ENCODE results near the gene UBE2J2. TPM values are rescaled to one million over a fixed set of nuclear protein-coding genes. Genes with fewer than 3 reads are reported as not detected.
A peak's percentile ranks its signal among the peaks of the same experiment; 100 is the strongest.

UBE2J2 gene
- total RNA-seq, 1 donor, result 51.4 TPM

DNA sequence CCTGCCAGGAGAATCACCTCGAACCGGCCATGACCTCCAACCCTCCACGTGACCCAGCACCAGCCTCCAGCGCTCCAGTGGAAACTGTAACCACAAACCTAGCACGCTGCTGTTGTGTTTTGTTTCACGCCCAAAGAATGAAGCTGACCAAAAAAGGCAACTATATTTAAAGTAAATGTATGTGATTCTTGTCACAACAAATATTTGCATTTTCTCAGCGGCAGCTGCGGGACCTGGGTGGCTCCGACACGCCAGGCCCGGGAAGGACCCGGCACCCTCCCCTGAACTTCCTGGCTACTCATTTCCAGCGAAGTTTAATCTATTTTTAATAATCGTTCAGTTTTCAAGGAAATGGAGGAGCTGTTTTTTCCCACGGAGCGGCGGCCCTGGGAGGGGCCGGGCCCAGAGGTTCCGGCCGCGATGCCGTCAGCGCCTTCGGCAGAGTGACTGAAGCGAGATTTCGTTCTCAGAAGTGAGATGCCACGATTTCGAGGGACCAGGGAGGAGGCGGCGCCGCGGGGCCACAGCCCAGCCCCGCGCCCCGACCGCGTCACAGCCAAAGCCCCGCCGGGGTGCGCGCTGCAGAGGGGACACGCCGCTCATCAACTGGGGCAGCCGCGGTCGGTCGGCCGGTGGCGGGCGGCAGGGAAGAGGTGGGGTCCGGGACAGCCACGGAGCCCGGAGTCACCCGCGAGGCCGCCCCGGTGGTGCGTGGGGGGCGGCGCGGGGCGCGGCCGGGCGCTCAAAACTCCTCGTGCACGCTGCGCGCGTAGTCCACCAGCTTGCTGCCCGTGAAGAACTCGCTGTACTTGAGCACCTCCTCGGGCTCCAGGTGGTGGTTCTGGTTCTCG, 56.7 kb downstream of the UBE2J2 start:
- no peak for DNase-seq (ENCODE audit: low read depth in 2 of 3, low spot score in 2 of 3)

DNA sequence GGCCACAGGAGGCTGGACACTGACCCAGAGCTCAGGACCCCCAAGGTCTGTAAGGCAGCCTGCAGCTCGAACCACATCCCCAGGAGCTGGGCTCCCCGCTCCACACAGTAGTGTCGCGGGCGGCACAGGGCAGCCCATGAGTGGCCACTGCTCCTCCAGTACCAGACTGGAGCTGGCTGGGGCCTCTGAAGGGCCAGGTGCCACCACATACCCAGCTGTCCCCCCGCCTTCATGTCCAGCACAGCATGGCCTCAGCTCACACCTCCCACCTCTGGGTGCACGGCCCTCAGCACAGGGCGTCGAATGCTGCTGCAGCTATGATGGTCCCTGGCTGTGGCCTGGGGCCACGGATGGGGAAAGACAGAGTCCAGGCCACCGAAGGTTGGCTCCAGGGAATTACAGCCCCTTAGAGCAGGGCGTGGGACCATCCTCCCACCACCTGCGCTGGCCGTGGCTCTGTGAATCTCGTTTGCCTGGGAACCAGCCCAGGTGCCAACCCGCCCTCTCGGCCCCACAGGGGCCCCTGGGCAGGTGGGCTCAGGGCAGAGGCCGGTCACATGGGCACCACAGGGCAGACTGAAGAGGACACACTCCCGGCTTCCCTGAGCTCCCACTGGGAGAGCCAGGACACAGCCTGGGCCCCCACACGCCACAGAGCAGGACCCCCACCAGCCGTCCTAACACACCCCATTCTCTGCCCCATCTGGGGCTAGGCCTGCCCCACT, 57.6 kb downstream of the UBE2J2 start:
- no peak for DNase-seq (ENCODE audit: low read depth in 2 of 3, low spot score in 2 of 3)

DNA sequence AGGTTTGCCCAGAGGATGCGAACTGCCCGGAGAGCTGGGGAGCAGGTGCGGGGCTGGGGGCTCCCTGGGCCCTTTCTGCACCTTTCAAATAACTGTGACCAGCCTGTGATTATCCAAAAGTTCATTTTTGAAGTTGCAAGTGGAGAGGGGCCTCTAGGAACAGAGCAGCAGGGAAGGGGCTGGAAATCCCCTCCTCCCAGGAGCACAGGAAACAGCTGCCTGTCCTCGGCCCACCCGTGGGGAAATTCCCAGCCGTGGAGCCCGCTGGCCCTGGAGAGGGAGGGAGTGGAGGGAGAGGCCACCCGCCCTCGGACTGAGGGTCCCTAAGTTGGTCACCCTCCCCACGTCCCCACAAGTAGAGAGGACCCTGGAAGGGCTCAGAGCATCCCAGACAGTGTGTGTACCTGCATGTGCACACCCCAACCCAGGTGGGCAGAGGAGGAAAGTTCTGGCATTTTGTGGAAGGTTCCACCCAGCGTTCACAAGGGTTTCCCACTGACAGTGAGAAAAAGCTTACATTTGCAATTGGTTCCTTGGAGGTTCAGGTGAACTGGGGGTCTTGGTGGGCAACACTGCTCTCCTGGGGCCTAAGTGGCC, 58.5 kb downstream of the UBE2J2 start:
- DNase-seq (ENCODE audit: low read depth in 2 of 3, low spot score in 2 of 3), result no peak

DNA sequence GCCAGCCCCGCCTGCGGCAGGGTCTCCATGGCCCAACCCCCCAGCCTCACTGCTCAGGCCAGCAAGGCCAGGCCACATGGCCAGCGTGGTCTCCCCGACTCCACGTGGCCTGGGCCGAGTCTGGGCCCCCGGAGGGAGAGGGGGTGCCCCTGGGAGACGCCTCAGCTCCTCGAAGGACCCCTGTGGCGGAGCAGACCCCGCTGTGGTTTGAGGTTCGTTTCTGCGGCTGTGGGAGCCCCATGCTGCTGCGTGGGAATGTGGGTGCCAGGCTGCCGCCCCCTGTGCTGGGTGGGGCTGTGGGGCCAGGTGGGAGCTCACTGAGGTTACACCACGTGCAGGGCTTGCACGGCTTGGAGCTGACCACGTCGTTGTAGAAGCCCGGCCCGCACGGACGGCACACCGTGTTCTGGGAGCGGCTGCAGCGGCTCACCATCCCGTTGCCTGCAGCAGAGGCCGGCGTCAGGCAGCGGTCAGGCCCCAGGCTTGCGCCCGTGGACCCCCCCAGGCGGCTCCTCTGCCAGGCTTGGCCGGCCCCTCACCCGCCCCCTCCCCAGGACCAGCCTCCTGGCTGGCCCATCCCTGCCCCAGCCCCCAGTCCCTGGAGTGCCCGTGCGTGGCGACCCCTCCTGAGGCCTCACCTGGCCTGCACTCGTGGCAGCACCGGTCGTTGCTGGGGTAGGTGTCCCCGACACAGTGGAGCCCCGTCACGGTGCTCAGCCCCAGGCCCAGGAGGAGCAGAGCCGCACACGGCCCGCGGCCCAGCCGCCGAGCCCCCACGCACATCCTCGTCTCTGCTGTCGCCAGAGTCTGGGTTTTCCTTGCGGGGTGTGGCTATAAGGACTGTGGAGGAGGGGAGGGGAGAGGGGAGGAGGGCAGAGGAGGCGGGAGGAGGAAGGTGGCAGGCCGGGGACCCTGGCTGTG, 60.0 kb downstream of the UBE2J2 start, which contains the start of gene TNFRSF4:
TSS of gene TNFRSF4 (minus strand) at position 809 of the 921 bp plus-strand sequence. CDS start at position 783, 26 bp downstream.
- peak in 1 of 3 donors; percentile 57 for DNase-seq (ENCODE audit: low read depth in 2 of 3, low spot score in 2 of 3)

DNA sequence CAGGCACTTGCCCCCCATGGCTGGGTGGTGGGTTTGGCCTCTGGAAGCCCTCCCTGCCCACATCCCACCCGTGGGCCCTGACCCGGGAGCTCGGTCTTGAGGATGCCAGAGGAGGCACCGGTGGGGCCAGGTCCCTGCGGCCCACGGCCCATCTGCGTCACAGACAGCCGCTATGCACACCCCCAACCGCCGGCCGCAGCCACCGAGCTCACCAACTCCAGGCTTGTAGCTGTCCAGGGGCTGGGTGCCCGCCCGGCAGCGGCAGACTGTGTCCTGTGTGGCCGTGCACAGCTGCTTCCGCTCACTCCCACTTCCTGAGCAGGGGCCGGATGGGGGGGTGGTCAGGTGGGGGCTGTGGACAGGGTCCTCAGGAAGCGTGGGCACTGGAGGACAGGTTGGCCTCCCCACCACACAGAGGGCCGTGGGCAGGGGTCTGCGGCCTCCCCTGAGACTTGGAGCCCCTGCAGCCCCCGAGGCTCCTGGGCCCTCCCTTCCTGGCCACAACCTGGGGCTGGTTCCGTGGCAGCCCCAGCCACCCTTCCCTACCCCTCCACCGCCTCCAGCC, 60.8 kb downstream of the UBE2J2 start:
- DNase-seq (ENCODE audit: low read depth in 2 of 3, low spot score in 2 of 3), result peak in 2 of 3 donors; percentile 75 to 81

DNA sequence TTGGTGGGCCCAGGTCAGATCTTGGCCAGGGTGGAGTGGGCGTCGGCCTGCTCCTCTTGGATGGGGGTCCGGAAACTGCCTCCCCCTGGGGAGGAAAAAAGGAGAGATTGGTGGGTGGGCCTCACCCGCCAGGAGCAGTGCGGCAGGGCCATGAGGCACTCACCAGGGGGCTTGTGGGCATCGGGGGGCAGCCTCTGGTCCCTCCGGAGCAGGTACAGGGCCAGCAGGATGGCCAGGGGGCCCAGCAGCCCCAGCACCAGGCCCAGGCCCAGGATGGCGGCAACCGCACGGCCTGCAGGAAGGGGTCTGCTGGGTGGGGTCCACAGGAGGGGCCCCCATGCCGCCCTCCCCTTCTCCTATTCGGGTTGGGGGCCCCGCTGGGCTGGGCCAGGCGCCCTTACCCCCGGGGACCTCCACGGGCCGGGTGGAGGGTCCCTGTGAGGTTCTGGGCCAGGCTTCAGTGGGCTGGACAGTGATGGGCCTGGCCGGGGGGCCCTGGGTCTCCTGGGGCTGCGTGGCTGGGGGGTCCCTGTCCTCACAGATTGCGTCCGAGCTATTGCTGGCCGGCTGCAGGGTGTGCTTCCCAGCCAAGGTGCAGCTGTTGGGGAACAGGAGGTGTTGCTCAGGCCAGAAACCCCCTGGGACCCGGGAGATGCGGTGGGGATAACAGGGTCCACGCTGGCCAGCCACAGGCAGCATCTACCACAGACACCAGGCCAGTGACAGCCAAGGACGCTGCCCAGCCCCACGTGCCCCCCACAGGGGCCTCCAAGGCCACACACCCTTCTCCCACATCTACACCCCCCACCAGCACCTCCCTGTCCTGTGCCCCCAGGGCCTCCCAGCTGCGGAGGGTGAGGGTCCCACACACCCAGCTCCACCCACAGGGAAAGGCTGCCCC, 61.9 kb downstream of the UBE2J2 start:
- no peak for DNase-seq (ENCODE audit: low read depth in 2 of 3, low spot score in 2 of 3)

DNA sequence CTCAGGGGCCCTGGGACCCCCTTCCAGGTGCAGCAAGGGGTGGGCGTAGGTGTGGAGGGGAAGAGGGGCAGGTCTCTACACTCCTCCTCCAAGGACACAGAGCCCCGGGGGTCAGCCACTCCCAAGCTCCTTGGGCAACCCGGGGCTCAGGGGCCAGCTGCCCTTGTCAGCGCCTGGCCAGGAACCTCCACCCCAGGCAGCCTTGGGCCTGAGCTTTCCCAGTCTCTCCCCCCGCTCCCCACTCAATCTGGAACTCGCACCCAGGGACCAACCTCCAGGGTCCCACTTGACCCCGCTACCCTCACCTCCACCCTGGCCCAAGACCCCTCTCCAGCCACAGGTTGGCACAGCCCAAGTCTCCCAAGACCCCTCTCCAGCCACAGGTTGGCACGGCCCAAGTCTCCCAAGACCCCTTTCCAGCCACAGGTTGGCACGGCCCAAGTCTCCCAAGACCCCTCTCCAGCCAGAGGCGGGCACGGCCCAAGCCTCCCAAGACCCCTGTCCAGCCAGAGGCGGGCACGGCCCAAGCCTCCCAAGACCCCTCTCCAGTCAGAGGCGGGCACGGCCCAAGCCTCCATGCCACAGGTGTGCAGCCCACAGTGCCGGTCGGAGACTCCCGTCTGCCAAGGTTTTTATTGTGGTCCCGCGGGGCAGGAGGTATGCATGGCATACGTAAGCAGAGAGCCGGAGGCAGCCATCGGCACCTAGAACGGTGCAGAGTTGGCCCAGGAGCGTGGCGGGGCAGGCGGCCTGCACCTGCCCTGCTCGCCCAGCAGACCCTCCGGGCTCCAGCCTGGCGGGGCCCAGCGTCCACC, 62.7 kb downstream of the UBE2J2 start:
- no peak for DNase-seq (ENCODE audit: low read depth in 2 of 3, low spot score in 2 of 3)

DNA sequence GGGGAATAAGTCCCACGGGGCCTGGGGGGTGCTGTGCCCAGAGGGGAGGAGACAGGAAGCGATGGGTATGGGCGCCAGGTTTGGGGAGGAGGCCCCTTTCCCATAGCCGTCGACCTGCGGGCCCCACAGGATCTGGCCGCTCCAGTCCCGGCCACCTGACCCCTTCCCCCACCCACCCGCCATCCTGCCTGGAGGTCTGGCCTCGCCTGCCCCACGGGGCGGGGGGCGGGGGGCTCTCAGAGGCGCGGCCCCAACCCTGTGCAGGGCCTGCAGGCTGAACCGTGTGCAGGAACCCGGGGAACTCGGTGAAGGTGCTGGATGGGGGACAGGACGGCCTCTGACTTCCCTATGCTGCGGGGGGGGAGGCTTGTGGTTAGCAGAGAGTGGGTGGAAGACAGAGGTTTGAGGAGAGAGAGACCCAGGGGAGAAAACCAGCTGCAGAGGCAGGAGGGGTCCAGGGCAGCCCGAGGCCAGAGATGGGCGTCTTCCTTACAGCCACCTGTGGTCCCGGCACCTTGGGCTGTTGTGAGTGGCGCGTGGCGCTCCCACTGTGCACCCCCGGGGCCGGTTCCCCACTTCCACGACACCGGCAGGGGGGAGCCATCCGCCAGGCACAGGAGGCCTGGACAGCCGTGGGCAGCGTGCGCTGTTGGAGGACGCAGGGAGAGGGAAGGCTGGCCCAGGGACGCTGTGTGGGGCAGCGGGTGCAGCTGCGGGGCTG, 64.8 kb downstream of the UBE2J2 start:
- peak in 2 of 3 donors; percentile 78 to 89 for DNase-seq (ENCODE audit: low read depth in 2 of 3, low spot score in 2 of 3)

DNA sequence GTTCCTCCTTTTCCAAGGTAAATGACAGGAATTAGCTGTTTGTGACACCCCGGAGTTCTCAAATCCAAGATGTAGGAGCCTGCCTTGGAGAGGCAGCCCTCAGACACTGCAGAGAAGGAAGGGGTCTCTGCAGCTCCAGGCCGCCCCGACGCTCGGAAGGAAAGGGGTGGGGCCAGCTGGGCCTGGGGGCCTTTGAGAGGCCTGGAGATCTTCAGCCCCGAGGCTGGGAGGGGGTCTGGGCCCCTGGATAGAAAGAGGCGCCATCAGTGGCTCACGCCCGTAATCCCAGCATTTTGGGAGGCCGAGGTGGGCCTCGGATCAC, 66.1 kb downstream of the UBE2J2 start:
- DNase-seq (ENCODE audit: low read depth in 2 of 3, low spot score in 2 of 3), result no peak

DNA sequence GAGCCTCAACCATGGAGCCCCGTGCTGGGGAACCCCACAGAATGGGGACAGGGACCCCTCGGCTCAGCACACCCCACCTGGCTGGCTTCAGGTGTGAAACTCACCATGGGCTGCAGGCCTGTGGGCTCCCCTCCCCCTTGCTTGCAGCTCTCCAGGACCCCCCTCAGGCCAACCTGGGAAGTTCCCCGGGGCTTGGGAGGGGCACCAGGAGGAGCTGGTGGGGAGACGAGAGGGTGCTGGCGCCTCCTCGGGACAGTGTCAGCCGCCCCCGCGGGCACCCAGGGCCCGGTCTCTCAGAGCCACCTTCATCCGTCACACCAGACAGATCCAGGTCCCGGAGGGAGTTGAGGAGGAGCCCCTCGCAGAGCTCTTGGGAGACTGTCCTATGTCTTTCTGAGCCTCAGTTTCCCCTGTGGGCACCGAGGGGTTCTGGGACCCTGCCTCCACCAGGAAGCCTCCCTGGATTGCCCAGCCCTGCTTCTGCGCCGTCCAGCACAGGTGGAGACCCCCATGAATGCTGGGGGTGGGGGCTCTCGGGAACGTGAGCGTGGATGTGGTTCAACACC, 66.6 kb downstream of the UBE2J2 start:
- DNase-seq (ENCODE audit: low read depth in 2 of 3, low spot score in 2 of 3), result no peak

DNA sequence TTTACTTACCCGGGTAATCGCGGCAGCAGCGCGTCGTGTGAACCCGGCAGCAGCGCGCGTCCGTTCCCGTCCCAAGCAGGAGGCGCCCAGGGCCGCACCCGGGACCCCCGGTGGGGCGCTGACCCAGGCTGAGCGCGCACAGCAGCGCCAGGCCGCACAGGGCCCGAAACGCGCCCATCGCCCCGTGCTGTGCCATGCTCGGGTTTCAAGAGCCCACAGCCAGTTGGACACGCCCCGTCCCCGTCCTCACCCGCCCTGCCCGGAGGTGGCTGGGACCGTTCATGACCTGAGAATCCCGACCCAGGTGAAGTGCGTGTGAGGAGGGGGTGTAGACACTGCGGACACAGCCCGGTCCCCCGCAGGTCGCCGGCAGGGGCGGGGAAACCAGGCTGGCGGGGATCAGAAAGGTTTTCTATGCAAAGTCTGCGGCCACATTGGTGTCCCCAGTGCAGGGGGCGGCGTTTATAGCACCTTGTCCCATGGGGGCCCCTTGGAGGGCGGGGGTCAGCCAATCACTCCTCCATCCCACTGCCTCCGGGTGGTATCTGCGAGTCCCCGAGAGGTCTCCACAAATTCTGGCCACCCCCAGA, 67.2 kb downstream of the UBE2J2 start, which contains the start of gene TNFRSF18:
TSS of gene TNFRSF18 (minus strand) at position 217 of the 590 bp plus-strand sequence. CDS start at position 196, 21 bp downstream.
- DNase-seq (ENCODE audit: low read depth in 2 of 3, low spot score in 2 of 3), result no peak

DNA sequence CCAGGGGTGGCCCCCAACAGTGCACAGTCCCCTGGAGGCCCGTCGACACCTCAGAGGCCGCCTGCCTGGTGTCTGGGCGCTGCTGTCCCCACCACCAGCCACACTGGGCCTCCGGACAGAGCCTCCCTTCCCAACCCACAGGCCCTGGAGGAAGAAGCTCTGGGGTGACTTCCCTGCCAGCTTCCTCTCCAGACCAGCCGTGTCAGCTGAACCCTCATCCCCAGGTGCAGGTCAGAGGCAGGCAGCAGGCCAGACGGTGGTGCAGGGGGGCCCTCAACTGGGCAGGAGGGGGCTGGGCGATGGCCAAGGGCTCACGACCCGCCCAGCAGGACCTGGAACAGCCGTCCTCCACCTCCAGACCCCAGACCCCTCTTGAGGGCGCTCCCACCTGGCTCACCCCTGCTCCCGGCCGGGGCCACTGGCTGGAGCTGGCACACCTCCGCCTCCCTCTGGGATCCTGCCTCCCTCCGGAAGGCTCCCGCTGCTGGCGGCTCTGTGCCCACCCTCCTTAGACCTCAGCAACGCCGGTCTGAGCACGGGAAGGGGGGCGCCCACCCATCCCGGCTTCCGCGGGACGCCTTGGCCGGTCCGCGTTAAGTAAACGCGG, 67.8 kb downstream of the UBE2J2 start:
- DNase-seq (ENCODE audit: low read depth in 2 of 3, low spot score in 2 of 3), result no peak

DNA sequence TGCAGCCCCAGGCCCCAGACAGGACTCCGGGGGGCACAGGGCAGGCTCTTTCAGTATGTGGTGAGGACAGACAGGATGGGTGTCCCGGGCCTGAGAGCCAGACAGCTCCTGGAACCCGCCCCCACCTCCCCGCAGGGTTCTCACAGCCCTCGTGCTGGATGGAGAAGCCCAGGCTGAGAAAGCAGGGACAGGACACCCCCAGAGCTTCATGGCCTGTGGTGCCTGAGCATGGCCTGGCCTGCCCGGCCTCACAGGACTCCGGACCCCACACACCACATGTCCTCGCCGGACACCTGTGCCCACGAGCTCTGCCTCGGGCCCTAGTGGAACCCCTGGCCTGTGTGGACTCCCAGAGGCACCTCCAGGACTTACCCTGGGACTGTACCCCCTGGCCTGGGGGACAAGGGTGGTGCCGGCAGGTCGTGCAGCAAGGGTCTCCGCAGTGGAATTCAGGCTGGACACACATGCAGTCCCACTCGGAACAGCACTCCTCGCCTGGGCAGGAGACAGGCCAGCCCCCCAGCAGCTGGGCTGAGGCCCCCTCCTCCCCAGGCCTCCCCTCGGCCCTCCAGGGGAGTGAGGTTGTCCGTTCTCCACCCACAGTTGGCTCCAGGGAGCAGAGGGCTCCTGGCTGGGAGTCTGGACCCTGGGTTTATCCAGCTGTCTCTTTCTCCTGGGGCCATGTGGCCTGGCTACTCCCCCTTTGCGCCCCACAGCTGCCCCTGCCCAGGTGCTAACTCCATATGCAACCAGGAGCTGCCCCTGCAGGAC, 68.5 kb downstream of the UBE2J2 start:
- DNase-seq (ENCODE audit: low read depth in 2 of 3, low spot score in 2 of 3), result no peak

DNA sequence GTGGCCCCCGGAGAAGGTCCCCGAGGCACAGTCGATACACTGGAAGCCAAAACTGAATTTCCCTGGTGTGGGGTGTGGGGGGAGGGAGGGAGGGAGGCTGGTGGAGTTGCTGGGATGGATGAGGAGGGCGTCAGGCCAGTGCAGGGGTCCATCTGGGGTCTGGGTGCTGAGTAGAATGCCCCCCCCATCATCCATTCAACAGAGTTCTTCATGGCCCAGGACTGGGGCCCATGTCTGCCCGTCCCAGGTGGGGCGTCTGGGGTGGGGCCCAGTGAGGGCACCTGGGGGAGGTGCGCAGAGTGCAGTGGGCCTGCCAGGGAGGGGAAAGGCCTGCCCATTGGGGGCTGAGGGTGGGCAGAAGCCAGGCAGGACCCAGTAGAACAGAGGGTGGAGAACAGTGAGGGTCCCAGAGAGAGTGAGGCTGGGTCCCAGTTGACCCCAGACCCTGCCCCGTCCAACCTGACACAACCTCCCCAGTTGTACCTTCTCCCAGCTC, 69.2 kb downstream of the UBE2J2 start:
- DNase-seq (ENCODE audit: low read depth in 2 of 3, low spot score in 2 of 3), result no peak
